NOMO-1 treated with dmso at 0.1 percent for 144 hours (cell line): ENCODE measurements around the gene TCAIM.

Experiments
- DNase-seq: peaks from one replicate; lab custom pipeline; 2025; ENCODE audit not compliant: unreplicated experiment; lab: John Stamatoyannopoulos, UW

Gene TCAIM, protein sequence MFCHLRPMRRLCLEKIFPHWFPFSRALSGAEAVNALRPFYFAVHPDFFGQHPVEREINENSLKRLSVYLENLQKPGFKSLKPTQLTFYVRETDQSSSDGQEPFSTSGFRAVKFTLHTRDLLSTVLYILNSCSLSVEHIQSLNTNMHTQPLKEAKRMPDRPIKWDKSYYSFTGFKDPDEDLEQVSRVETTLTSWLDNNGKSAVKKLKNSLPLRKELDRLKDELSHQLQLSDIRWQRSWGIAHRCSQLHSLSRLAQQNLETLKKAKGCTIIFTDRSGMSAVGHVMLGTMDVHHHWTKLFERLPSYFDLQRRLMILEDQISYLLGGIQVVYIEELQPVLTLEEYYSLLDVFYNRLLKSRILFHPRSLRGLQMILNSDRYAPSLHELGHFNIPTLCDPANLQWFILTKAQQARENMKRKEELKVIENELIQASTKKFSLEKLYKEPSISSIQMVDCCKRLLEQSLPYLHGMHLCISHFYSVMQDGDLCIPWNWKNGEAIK

DNA sequence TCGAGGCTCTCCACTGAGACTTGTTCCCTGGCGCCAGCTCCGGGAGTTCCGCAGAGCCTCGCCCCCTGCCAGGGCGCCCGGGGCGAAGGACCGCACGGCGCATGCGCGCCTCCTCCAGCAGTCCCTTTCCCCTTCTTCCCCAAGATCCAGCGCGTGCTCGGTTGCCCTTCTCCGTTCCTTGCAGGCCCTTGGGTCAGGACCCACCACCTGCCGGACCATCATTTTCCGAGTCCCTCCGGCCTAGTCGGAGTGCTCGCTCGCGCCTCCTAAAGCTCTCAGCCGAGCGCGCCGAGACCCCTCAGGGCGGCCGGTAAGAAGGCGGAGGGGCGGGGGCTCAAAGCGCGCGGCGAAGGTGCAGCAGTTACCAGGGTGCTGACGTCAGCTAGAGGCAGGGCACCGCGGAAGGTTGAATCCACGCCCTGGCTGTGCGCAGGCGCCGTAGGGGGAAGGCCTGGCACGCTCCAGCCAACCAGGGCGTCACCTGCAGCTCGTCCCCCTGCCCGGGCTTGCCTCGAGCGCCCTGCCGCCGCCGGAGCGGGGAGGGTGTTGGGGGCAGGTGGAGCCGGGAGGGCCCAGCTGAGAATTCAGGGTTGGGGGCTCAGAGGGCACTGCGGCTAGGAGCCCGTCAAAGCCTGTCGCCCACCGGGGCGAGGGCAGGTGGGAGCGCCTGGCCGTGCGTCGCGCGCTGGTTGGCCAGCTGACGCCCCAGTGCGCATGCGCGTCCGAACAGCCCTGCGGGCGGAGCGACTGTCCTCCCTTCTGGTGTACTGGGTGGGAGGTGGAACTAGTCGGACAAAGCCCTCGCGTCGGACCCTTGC, at the start of gene TCAIM:
Gene TCAIM, plus strand, starts transcription at position 757 of the 818 bp plus-strand sequence. CDS start 16,017 bp downstream, outside the sequence.
- peak; percentile 95 for DNase-seq

GRCh38 chr3:44289882-44290462, 48.6 kb upstream of the TCAIM start:
- DNase-seq = no peak

DNA sequence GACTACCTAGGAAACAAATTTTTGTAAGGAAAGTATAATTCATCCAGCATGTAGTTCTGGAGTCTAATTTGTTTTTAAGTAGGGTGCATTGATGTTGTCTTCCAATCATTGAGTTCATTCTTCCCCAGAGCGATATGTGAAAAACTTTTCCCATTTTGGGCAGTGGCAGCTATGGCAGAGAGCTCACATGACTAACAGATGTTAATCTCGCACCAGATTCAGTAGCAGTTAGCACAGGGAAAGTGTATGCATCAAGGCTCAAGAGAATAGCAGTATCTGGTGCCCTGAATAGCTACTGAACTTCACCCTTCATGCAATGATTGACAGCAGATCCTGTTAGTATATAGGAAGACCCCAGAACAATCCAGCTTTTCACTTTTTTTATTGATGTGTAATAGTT, 46.3 kb upstream of the TCAIM start:
- DNase-seq = no peak

DNA sequence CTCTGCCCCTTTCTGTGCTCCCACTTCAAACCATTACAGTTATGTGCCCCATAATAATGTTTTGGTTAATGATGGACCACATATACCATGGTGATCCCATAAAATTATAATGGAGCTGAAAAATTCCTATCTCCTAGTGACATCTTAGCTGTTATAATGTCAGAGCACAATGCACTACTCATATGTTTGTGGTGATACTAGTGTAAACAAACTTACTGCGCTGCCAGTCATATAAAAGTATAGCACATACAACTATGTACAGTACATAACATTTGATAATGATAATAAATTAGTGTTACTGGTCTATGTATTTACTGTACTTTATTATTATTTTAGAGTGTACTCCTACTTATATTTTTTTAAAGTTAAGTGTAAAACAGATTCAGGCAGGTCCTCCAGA, 45.6 kb upstream of the TCAIM start:
- no peak for DNase-seq

- DNase-seq = no peak
These were observed 41.3 kb upstream of the TCAIM start for GRCh38 chr3:44297255-44297654.

DNA sequence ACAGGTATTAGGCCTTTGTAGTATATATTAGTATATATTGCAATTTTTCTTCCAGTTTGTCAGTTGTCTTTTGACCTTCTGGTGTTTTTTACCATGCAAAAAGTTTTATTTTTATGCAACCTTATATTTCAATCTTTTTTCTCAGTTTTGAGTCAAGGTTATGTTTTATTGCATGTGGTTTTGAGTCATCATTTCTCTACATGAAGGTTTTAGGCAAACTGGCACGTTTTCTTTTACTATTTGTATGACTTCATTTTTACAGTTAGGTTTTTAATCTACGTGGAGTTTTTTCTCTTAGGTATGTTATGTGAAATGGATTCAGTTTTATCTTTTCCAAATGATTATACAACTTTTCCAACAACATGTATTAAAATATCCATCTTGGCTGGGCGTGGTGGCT, 36.8 kb upstream of the TCAIM start:
- DNase-seq = no peak

DNA sequence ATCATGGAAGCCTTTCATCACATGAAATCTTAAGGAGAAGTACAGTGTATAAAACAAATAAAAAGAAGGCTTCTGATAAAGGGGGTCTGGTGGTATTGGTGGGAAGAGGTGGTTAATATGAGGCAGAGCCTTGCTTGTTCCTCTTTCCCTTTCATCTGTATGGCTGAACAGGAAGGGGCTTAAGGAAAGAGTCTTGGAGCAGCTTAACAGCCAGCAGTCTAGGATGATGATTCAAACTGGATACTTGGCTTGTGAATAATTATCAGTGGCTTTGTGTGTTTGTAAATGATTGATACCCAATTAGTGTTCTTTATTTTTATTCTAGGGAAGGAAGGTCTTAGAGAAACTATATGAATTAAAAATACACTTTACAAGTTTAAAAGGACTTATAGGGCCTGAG, 29.1 kb upstream of the TCAIM start:
- DNase-seq = no peak

DNA sequence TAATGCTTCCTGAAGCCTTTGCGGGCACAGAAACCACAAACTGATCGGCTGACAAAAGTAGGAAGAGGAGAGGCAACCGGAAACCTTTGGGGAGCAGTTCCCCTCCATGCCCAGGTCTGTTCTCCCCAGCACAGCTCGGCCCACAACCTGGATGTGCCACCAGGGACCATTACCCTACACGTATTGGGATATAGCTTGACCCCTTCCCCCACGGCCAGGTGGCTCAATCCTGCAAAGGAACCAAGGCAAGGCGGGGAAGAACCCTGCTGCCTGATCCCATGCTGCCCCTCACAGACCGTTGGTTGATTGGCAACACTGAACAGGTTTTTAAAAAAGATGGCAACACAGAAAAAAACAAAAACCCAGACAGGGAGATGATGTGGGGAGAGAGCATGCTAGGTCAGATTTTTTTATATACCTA, 19.7 kb upstream of the TCAIM start:
- peak; percentile 27 for DNase-seq

GRCh38 chr3:44321335-44321734, 17.2 kb upstream of the TCAIM start:
- no peak for DNase-seq

GRCh38 chr3:44323341-44323955, 15.1 kb upstream of the TCAIM start:
- no peak for DNase-seq

- no peak for DNase-seq
These were observed 14.0 kb upstream of the TCAIM start for GRCh38 chr3:44324584-44324983.

DNA sequence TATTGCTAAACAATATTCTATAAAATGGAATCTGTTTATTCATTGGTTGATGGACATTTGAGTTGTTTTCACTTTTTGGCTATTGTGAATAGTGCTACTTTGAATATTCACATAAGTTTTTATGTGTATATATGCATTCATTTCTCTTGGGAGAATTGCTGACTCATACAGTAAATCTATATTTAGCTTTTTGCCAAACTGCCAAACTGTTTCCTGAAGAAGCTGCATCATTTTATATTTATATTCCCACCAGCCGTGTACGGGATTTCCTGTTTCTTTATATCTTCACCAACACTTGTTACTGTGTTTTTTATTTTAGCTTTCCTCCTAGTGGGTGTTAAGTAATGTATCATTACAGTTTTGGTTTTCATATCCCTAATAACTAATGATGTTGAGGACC, 12.5 kb upstream of the TCAIM start:
- DNase-seq = no peak

GRCh38 chr3:44326515-44326914, 12.1 kb upstream of the TCAIM start:
- DNase-seq = no peak

DNA sequence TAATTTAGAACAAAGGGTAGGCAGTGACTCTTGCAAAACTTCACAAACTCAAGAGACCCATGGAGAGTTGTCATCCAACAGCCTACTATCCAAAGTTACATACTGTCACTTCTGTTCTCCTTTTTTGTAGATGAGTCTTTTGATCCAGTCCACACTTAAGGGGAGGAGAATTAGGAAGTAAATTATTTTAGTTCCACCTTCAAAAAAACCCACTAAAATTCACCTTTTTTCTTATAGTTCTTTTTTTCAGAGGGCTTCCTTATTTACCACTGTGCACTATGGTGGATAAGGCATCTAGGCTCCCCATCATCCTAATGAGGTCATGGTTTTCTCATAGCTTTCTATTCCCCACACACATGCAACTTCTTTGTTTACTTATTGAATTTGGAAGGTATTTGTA, 8.6 kb upstream of the TCAIM start:
- no peak for DNase-seq

DNA sequence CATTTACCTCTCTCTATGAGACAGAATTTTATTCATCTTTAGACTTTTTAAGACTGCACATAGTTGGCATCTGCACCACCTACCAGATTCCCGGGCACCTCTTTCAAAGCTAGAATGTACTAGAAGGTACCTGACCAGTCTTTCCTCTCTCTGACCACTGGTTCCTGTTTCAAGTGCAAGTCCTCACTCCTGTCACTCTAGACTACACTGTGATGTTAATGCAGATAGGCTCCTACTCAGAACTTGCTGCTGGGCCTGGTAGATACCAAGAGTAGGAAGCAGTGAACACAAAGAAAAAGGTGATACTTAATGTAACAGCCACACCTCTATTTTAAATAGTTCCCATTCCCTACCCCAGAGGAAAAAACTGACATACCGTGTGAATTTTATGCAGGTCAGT, 8.1 kb upstream of the TCAIM start:
- DNase-seq = no peak

- DNase-seq = no peak
These were observed 4.2 kb upstream of the TCAIM start for GRCh38 chr3:44334326-44334725.

- DNase-seq = no peak
These were observed 1.2 kb upstream of the TCAIM start for GRCh38 chr3:44337248-44337785.

GRCh38 chr3:44338828-44339127, 212 bp downstream of the TCAIM start:
- no peak for DNase-seq

- DNase-seq = no peak
These were observed 853 bp downstream of the TCAIM start for GRCh38 chr3:44339181-44340057.

DNA sequence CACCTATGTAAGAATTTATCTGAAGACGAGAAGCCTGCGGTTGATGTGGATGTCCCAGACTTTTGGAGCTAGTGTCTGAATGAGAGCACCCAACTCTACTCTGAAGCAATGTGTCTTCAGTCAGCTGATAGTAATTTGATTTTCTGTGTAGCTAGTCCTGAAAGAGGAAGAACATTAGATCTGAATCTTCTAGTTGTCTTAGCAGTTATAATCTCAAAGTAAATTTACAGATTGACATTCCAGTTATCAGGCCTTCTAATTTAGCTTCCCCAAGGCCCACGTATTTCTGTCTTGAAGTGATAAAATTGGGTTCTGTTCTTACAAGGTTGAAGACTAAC, 1.5 kb downstream of the TCAIM start:
- no peak for DNase-seq
